Fibroblast of lung (primary cell): Measurements from ENCODE around the gene POLA1. TPM values are rescaled to one million over a fixed set of nuclear protein-coding genes. Genes with fewer than 3 reads are reported as not detected.

Experiments
- DNase-seq, 2 donors: peaks; one replicate each; pipeline versions ENCODE4 v3.0.0 to v3.0.0-alpha.2; 2010; ENCODE audit warnings: low read depth in 2 of 2
- H2AFZ ChIP-seq: 2 replicates; pipeline ENCODE4 v1.5.1; 2012; ENCODE audit warnings: low read length, control low read depth, inconsistent platforms
- H3K27ac ChIP-seq: 2 replicates; pipeline ENCODE4 v1.5.1; 2011; ENCODE audit warnings: low read length, control low read depth; ENCODE audit not compliant: insufficient read depth
- H3K27me3 ChIP-seq: 2 replicates; pipeline ENCODE4 v1.5.1; 2011; ENCODE audit warnings: mild to moderate bottlenecking, low read length; ENCODE audit not compliant: control insufficient read depth, insufficient read depth
- H3K36me3 ChIP-seq: 2 replicates; pipeline ENCODE4 v1.5.1; 2011; ENCODE audit warnings: low read length; ENCODE audit not compliant: control insufficient read depth, insufficient read depth
- H3K4me1 ChIP-seq: 2 replicates; pipeline ENCODE4 v1.5.1; 2011; ENCODE audit warnings: low read length; ENCODE audit not compliant: control insufficient read depth, insufficient read depth; ENCODE audit errors: extremely low read depth
- H3K4me2 ChIP-seq: 2 replicates; pipeline ENCODE4 v1.5.1; 2011; ENCODE audit warnings: low read length, control low read depth; ENCODE audit not compliant: insufficient read depth; ENCODE audit errors: extremely low read depth
- H3K4me3 ChIP-seq, 4 experiments: fragments of 200-600 bp in 1 of 4; sonication (generic) in 1 of 4; replicated peaks in 1 of 4; 2 replicates each; pipeline ENCODE4 v1.5.1; 2011 to 2016; ENCODE audit warnings: low read length in 4 of 4, low read depth in 3 of 4, mild to moderate bottlenecking in 3 of 4, control low read depth in 2 of 4, inconsistent platforms in 1 of 4, mixed read lengths in 1 of 4; ENCODE audit not compliant: insufficient read depth in 1 of 4; ENCODE audit errors: control extremely low read depth in 1 of 4
- H3K79me2 ChIP-seq: 2 replicates; pipeline ENCODE4 v1.5.1; 2012; ENCODE audit warnings: mild to moderate bottlenecking, low read length, inconsistent platforms; ENCODE audit not compliant: control insufficient read depth, insufficient read depth
- H3K9ac ChIP-seq: 2 replicates; pipeline ENCODE4 v1.5.1; 2011; ENCODE audit warnings: mild to moderate bottlenecking, low read length, control low read depth; ENCODE audit not compliant: insufficient read depth
- H3K9me3 ChIP-seq: 2 replicates; pipeline ENCODE4 v1.5.1; 2012; ENCODE audit warnings: low read depth, low read length; ENCODE audit not compliant: control insufficient read depth, insufficient read depth
- H4K20me1 ChIP-seq: 2 replicates; pipeline ENCODE4 v1.5.1; 2011; ENCODE audit warnings: low read length; ENCODE audit not compliant: control insufficient read depth, insufficient read depth; ENCODE audit errors: extremely low read depth
- EZH2 ChIP-seq: IDR thresholded peaks from 2 replicates; pipeline ENCODE4 v1.5.1; 2012; ENCODE audit warnings: low read length, control low read depth, mild to moderate bottlenecking; ENCODE audit errors: missing control alignments
- polyA plus RNA-seq, 2 donors: library from polyadenylated mRNA; depleted of rRNA in 1 of 2; stranded (reverse) in 1 of 2; unstranded in 1 of 2; fragments of >200 nt; gene quantifications; 2 replicates each; pipeline ENCODE4 v1.2.1, GENCODE V29; 2011 to 2012; ENCODE audit warnings: missing spikeins in 1 of 2
- total RNA-seq: library from RNA; depleted of rRNA; stranded (reverse); fragments of >200 nt; gene quantifications from 2 replicates; pipeline ENCODE4 v1.2.1, GENCODE V29; 2014
- TF ChIP-seq, protein P1 (sequence below), 2 donors: IDR thresholded peaks in 1 of 2; conservative IDR thresholded peaks in 1 of 2; 1 replicate in 1 of 2; 2 replicates in 1 of 2; pipeline ENCODE4 v1.5.1; 2011 to 2012; ENCODE audit warnings: low read length in 2 of 2, control low read depth in 1 of 2, inconsistent platforms in 1 of 2, low read depth in 1 of 2, mild to moderate bottlenecking in 1 of 2

The POLA1 gene
- total and polyA plus RNA-seq, 2 donors (not counting 1 experiment from before 2014, with no cell fraction given), result 1.7 to 9.2 TPM

DNA sequence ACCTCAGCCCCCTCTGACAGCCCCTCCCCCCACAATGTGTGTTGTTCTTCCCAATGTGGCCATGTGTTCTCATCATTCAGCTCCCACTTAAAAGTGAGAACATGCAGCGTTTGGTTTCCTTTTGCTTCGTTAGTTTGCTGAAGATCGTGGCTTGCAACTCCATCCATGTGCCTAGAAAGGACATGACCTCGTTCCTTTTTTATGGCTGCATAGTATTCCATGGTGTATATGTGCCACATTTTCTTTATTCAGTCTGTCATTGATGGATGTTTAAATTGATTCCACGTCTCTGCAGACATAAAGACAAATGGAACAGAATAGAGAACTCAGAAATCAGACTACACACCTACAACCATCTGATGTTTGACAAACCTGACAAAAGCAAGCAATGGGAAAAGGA, 276.1 kb downstream of the POLA1 start:
- TF ChIP-seq, protein P1, sequence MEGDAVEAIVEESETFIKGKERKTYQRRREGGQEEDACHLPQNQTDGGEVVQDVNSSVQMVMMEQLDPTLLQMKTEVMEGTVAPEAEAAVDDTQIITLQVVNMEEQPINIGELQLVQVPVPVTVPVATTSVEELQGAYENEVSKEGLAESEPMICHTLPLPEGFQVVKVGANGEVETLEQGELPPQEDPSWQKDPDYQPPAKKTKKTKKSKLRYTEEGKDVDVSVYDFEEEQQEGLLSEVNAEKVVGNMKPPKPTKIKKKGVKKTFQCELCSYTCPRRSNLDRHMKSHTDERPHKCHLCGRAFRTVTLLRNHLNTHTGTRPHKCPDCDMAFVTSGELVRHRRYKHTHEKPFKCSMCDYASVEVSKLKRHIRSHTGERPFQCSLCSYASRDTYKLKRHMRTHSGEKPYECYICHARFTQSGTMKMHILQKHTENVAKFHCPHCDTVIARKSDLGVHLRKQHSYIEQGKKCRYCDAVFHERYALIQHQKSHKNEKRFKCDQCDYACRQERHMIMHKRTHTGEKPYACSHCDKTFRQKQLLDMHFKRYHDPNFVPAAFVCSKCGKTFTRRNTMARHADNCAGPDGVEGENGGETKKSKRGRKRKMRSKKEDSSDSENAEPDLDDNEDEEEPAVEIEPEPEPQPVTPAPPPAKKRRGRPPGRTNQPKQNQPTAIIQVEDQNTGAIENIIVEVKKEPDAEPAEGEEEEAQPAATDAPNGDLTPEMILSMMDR (conservative IDR thresholded peaks at IDR 0.05 in 1 of 2, IDR thresholded peaks at IDR 0.05 in 1 of 2; ENCODE audit: low read depth in 1 of 2, low read length in 2 of 2), result no peak
- TF ChIP-seq EZH2, result no peak
- no peak overlapping the region for H3K27ac ChIP-seq
- H3K79me2 ChIP-seq, result no peaks in the 10 kb centered on the region
- H3K4me3 ChIP-seq, result no peak overlapping the region
- H3K9me3 ChIP-seq, result no peaks in the 10 kb centered on the region
- no peak overlapping the region for H2AFZ ChIP-seq
- no peaks in the 10 kb centered on the region for H3K36me3 ChIP-seq
- DNase-seq, result no peak
- H3K27me3 ChIP-seq, result no peaks in the 10 kb centered on the region
- H3K9ac ChIP-seq, result no peak overlapping the region
- no peak overlapping the region for H3K4me2 ChIP-seq
- no peaks in the 10 kb centered on the region for H3K4me1 ChIP-seq
- no peaks in the 10 kb centered on the region for H4K20me1 ChIP-seq

GRCh38 chrX:24979081-24979480, 285.4 kb downstream of the POLA1 start:
- no peak overlapping the region for H3K9ac ChIP-seq
- H3K27me3 ChIP-seq, result no peaks in the 10 kb centered on the region
- H3K79me2 ChIP-seq, result no peaks in the 10 kb centered on the region
- H3K4me1 ChIP-seq, result no peaks in the 10 kb centered on the region
- H3K36me3 ChIP-seq, result no peaks in the 10 kb centered on the region
- H2AFZ ChIP-seq, result no peak overlapping the region
- no peaks in the 10 kb centered on the region for H4K20me1 ChIP-seq
- H3K27ac ChIP-seq, result no peak overlapping the region
- H3K4me2 ChIP-seq, result no peak overlapping the region
- H3K9me3 ChIP-seq, result no peaks in the 10 kb centered on the region
- DNase-seq, result peak in 1 of 2 donors; percentile 8
- no peak overlapping the region for H3K4me3 ChIP-seq
- no peak for TF ChIP-seq EZH2
- TF ChIP-seq, protein P1 (conservative IDR thresholded peaks at IDR 0.05 in 1 of 2, IDR thresholded peaks at IDR 0.05 in 1 of 2; ENCODE audit: low read depth in 1 of 2, low read length in 2 of 2), result no peak

DNA sequence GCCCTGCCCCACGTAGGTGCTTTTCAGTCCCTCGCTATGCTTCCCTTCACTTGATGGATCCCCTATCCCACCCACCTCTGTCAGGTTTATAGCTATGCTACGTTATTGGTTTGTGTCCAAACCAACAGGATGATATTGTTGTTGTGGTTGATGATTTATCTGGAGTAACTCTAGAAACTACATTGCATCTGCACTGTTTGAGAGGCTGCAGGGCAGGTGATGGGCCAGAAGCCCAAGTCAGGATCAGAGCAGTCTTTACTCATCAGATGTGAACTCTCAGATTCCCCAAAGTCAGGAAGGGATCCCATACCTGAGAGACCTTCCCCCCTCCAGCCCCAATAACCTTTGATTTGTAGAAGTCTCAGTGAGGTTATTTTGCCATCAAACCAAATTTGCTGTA, 287.3 kb downstream of the POLA1 start:
- Histone ChIP-seq H4K20me1 (no peaks in the 10 kb centered on the region), H3K79me2 (no peaks in the 10 kb centered on the region), H3K36me3 (no peaks in the 10 kb centered on the region), H3K27ac (no peak overlapping the region), H2AFZ (no peak overlapping the region), H3K9ac (no peak overlapping the region), H3K27me3 (no peaks in the 10 kb centered on the region), H3K4me1 (no peaks in the 10 kb centered on the region), H3K4me3 (no peak overlapping the region), H3K9me3 (no peaks in the 10 kb centered on the region), H3K4me2 (no peak overlapping the region)
- TF ChIP-seq EZH2, result no peak
- TF ChIP-seq, protein P1 (conservative IDR thresholded peaks at IDR 0.05 in 1 of 2, IDR thresholded peaks at IDR 0.05 in 1 of 2; ENCODE audit: low read depth in 1 of 2, low read length in 2 of 2), result no peak
- DNase-seq, result no peak
